ENCODE data around the gene ADAMTS20.
"Not testable (repeated sequence)": the region's sequence is repeated elsewhere in the genome, so short reads cannot be mapped to it uniquely, and the experiment has no call there.

The ADAMTS20 gene

DNA sequence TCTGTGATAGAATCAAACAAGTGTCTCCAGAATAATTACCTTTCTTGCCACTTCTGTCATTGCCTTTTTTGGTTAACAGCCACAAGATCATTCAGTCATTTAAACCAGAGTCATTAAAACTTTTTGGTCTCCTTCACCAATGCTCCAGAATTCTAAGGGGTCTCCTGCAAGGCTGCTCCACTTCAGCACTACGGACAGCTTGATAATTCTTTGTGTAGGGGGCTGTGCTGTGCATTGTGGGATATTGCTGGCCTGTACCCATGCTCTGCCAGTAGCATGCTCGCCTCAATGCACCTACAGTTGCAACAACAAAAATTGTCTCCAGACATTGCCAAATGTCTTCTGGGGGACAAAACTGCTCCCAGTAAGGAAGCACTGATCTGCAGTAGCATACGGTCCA, 7.3 kb downstream of the ADAMTS20 start:
- Mint-ChIP-seq H3K4me1 (no peaks in the 10 kb centered on the region), H3K27me3 (peaks cover 1% of the 10 kb centered on the region), H3K27ac (no peak overlapping the region), H3K36me3 (no peaks in the 10 kb centered on the region), H3K9me3 (peaks cover 2% of the 10 kb centered on the region), H3K4me3 (no peak overlapping the region)
- no peak for ATAC-seq (ENCODE audit: low read depth)
- DNase-seq (ENCODE audit: low spot score in 2 of 2): no peak

DNA sequence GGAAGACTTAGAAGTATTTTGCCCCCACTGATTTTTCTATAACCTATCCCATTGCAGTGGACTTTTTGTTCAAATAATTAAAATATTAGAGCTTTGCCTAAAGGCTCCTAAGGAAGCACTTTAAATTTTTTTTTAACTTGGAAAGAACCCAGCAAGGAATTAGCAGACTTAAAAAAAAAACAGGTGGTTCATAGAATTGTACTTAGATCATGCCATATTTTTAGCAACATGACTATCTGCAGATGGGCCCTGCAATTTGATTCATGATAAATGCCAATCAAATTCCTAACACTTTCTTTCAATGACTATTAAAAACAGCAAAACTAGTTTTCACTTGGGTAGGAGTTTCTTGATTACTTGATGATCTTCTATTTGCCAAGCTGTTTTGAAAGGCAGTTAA, 11.5 kb downstream of the ADAMTS20 start:
- Mint-ChIP-seq H3K4me1 (no peaks in the 10 kb centered on the region), H3K9me3 (peaks cover 8% of the 10 kb centered on the region), H3K27ac (no peak overlapping the region), H3K36me3 (no peaks in the 10 kb centered on the region), H3K4me3 (no peak overlapping the region), H3K27me3 (peaks cover 1% of the 10 kb centered on the region)
- ATAC-seq (ENCODE audit: low read depth) (no peak), DNase-seq (ENCODE audit: low spot score in 2 of 2) (no peak)

- H3K4me1 Mint-ChIP-seq; H3K27ac Mint-ChIP-seq; ATAC-seq (ENCODE audit: low read depth); H3K4me3 Mint-ChIP-seq; H3K36me3 Mint-ChIP-seq; H3K27me3 Mint-ChIP-seq; DNase-seq (ENCODE audit: low spot score in 2 of 2); H3K9me3 Mint-ChIP-seq: not testable (repeated sequence)
These were observed 14.3 kb downstream of the ADAMTS20 start for GRCh38 chr12:43537675-43538074.

DNA sequence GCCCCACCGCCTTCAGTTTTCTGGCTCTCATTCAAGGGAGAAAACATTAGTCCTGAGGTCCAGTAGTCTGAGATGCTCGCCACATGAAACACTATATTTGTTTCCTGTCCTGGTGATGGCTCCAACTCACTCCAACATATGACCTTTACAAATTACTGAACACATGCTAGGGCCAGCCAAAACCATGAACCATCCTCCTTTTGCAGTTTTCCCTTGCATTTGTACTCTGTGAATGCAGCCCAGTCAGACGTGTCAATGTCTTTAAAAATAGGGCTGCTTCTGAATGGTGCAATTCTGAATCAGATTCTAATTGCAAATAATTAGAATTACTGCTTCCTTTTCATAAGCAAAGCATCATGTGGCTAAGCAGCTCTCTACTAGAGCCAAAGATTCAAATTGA, 36.0 kb downstream of the ADAMTS20 start:
- DNase-seq (ENCODE audit: low spot score in 2 of 2) (no peak), ATAC-seq (ENCODE audit: low read depth) (no peak)
- no peak overlapping the region for H3K27ac Mint-ChIP-seq
- H3K4me1 Mint-ChIP-seq: no peaks in the 10 kb centered on the region
- H3K27me3 Mint-ChIP-seq: no peaks in the 10 kb centered on the region
- H3K4me3 Mint-ChIP-seq: no peak overlapping the region
- H3K9me3 Mint-ChIP-seq: peaks cover 1% of the 10 kb centered on the region
- no peaks in the 10 kb centered on the region for H3K36me3 Mint-ChIP-seq

GRCh38 chr12:43501703-43502102, 50.3 kb downstream of the ADAMTS20 start:
- DNase-seq (ENCODE audit: low spot score in 2 of 2) (no peak), ATAC-seq (ENCODE audit: low read depth) (no peak)
- Mint-ChIP-seq H3K27ac (no peak overlapping the region), H3K27me3 (no peaks in the 10 kb centered on the region), H3K9me3 (peaks cover 2% of the 10 kb centered on the region), H3K4me3 (no peak overlapping the region), H3K36me3 (no peaks in the 10 kb centered on the region), H3K4me1 (no peaks in the 10 kb centered on the region)

GRCh38 chr12:43493261-43493797, 58.7 kb downstream of the ADAMTS20 start:
- Mint-ChIP-seq H3K4me1 (no peaks in the 10 kb centered on the region), H3K27ac (no peak overlapping the region), H3K27me3 (no peaks in the 10 kb centered on the region), H3K36me3 (no peaks in the 10 kb centered on the region), H3K9me3 (no peaks in the 10 kb centered on the region), H3K4me3 (no peak overlapping the region)
- DNase-seq (ENCODE audit: low spot score in 2 of 2) (no peak), ATAC-seq (ENCODE audit: low read depth) (no peak)

DNA sequence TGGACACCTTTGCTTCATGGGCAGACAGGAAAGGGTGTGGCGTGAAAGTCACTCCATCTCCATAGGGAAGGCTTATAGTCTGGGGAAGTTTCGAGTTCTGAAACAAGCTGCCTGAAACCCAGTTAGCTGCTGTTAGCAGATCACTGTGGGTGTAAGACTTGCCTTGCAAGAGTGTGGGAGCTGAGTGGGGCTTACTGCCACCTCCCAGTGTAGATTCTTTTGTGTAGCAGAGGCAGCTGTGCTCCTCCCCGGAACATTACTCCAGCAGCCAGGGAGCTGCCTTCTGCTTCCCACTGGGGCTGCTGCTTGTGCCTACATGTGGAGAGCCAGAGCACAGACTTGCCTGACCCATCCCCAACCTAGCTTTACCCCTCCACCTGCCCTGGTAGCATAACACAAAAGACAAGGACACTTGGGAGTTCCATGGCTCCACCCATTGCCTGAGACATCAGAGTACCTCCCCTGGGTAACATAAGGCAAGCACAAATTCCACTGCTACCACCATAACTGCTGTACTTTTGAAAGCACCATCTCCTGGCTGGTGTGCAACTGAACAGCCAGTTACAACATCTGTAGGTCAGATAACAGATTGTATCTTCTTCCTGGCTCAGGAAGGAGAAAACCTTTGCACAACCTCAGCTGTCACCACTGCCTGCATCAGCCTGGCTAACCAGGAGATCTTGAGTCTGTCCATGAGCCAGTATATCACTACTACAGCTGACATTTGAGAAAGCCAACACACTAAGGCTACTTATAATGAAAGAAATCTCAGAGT, 69.5 kb downstream of the ADAMTS20 start:
- Mint-ChIP-seq H3K27me3 (no peaks in the 10 kb centered on the region), H3K27ac (no peak overlapping the region), H3K4me3 (no peak overlapping the region), H3K4me1 (peaks cover 2% of the 10 kb centered on the region), H3K9me3 (peaks cover 5% of the 10 kb centered on the region), H3K36me3 (no peaks in the 10 kb centered on the region)
- ATAC-seq (ENCODE audit: low read depth) (no peak), DNase-seq (ENCODE audit: low spot score in 2 of 2) (no peak)

- DNase-seq (ENCODE audit: low spot score in 2 of 2) (no peak), ATAC-seq (ENCODE audit: low read depth) (no peak)
- Mint-ChIP-seq H3K9me3 (peaks cover 2% of the 10 kb centered on the region), H3K36me3 (no peaks in the 10 kb centered on the region), H3K4me3 (no peak overlapping the region), H3K27ac (no peak overlapping the region), H3K4me1 (peaks cover 2% of the 10 kb centered on the region), H3K27me3 (no peaks in the 10 kb centered on the region)
These were observed 71.4 kb downstream of the ADAMTS20 start for GRCh38 chr12:43480591-43480990.

GRCh38 chr12:43462741-43463140, 89.3 kb downstream of the ADAMTS20 start:
- Mint-ChIP-seq H3K27me3 (no peaks in the 10 kb centered on the region), H3K9me3 (no peaks in the 10 kb centered on the region), H3K4me3 (no peak overlapping the region), H3K4me1 (no peaks in the 10 kb centered on the region), H3K27ac (no peak overlapping the region), H3K36me3 (no peaks in the 10 kb centered on the region)
- DNase-seq (ENCODE audit: low spot score in 2 of 2): no peak
- ATAC-seq (ENCODE audit: low read depth): no peak

DNA sequence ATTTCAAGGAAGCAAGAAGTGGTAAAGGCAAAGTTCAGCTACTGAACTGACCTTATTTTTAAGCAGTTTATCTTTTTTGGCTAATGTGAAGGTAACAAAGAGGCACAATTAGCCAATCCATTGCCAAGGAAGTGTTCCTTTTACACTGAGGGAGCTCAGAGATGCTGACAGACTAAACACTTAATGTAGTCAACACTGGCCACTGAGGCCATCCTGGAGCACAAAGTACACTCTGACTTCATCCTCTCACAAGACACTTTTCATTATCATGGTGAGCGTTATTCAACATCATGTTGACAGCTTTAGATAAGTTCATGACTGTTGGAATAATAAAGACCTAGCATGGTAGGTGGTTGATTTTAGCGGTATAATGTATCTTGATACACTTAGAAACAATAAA, 89.9 kb downstream of the ADAMTS20 start:
- DNase-seq (ENCODE audit: low spot score in 2 of 2) (no peak), ATAC-seq (ENCODE audit: low read depth) (no peak)
- Mint-ChIP-seq H3K4me3 (no peak overlapping the region), H3K9me3 (no peaks in the 10 kb centered on the region), H3K4me1 (no peaks in the 10 kb centered on the region), H3K27ac (no peak overlapping the region), H3K36me3 (no peaks in the 10 kb centered on the region), H3K27me3 (no peaks in the 10 kb centered on the region)

DNA sequence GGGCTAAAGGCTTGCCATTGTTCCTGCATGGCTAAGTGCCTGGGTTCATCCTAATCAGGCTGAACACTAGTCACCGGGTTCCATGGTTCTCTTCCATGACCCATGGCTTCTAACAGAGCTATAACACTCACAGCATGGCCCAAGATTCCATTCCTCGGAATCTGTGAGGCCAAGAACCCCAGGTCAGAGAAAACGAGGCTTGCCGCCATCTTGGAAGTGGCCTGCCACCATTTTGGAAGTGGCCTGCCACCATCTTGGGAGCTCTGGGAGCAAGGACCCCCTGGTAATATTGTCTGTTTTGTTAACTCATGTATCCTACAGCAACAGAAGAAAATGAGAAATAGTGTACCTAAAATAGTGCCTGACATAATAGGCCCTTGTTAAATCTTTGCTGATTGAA, 92.7 kb downstream of the ADAMTS20 start:
- no peak for DNase-seq (ENCODE audit: low spot score in 2 of 2)
- peaks cover 5% of the 10 kb centered on the region for H3K9me3 Mint-ChIP-seq
- H3K4me1 Mint-ChIP-seq: no peaks in the 10 kb centered on the region
- H3K27ac Mint-ChIP-seq: no peak overlapping the region
- no peak for ATAC-seq (ENCODE audit: low read depth)
- no peaks in the 10 kb centered on the region for H3K36me3 Mint-ChIP-seq
- no peak overlapping the region for H3K4me3 Mint-ChIP-seq
- no peaks in the 10 kb centered on the region for H3K27me3 Mint-ChIP-seq

- Mint-ChIP-seq H3K27me3 (no peaks in the 10 kb centered on the region), H3K4me3 (no peak overlapping the region), H3K27ac (no peak overlapping the region), H3K36me3 (no peaks in the 10 kb centered on the region), H3K4me1 (no peaks in the 10 kb centered on the region), H3K9me3 (peaks cover 5% of the 10 kb centered on the region)
- DNase-seq (ENCODE audit: low spot score in 2 of 2) (no peak), ATAC-seq (ENCODE audit: low read depth) (no peak)
These were observed 98.2 kb downstream of the ADAMTS20 start for GRCh38 chr12:43453761-43454160.

DNA sequence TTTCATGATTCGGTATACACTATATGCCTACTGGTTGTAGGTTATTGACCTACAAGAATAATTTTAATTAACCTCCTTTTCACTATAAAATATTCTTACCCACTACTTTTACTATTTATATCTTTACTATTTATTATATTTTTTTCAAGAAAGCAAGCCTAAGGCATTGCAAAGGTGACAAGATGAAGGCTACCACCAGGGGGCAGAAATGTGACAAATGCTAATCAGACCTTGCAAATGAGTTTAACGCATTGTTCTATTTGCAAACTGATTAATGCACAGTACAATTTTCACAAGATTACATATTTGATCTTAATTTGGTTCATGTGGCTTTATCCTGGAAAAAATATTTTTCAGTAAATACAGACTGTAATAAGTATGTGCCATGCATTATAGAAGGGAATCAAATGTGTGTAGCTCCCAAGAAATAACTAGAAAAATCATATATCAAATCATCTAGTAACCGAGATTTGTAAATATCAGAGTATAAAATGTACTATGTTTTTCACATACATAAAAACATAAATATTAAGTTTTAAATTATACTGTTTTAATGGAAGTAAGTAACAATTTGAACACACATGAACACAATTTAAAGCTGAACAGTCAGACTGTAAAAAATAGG, 107.0 kb downstream of the ADAMTS20 start:
- peaks cover 5% of the 10 kb centered on the region for H3K9me3 Mint-ChIP-seq
- no peak overlapping the region for H3K4me3 Mint-ChIP-seq
- no peak overlapping the region for H3K27ac Mint-ChIP-seq
- DNase-seq (ENCODE audit: low spot score in 2 of 2) (peak; percentile 16 to 33), ATAC-seq (ENCODE audit: low read depth) (no peak)
- no peaks in the 10 kb centered on the region for H3K36me3 Mint-ChIP-seq
- H3K4me1 Mint-ChIP-seq: no peaks in the 10 kb centered on the region
- H3K27me3 Mint-ChIP-seq: no peaks in the 10 kb centered on the region

DNA sequence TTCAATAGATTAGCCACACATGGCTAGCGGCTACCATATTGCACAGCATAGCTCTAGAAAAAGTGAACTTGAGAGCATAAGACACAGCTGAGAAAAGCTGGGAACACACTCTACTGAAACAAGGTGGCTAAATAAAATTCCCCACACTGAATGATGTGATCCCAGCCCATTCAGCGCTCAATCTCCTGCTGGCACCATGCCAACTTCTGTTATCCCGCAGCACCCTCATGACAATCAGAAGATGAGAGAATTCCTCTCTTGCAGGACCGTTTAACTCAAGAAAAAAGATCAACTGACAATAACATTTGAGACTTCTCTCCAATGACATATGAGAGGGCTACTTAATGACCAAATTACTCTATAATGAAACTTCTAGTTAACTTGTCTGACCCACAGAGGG, 115.4 kb downstream of the ADAMTS20 start:
- Mint-ChIP-seq H3K4me3 (no peak overlapping the region), H3K27me3 (no peaks in the 10 kb centered on the region), H3K27ac (no peak overlapping the region), H3K9me3 (no peaks in the 10 kb centered on the region), H3K36me3 (no peaks in the 10 kb centered on the region), H3K4me1 (no peaks in the 10 kb centered on the region)
- DNase-seq (ENCODE audit: low spot score in 2 of 2) (no peak), ATAC-seq (ENCODE audit: low read depth) (no peak)

DNA sequence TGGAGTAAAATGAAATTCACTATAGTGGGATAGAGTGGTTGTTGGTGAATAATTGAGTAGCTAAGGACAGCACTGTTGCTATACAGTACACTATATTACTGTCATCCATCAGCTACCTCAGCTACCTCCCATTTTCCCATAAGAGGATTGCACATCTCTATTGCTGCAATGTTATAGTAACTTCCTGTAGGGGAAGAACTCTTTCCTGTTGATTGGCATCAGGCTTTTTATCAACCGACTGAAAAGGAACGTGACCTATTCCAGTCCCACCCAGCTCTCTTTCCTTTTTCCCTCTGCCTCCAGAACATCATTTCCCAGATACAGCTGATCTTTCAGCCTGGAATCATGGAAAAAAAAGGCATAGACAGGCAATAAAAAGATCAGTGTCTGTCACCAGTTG, 117.4 kb downstream of the ADAMTS20 start:
- H3K36me3 Mint-ChIP-seq: no peaks in the 10 kb centered on the region
- no peaks in the 10 kb centered on the region for H3K27me3 Mint-ChIP-seq
- no peaks in the 10 kb centered on the region for H3K4me1 Mint-ChIP-seq
- H3K27ac Mint-ChIP-seq: no peak overlapping the region
- ATAC-seq (ENCODE audit: low read depth) (no peak), DNase-seq (ENCODE audit: low spot score in 2 of 2) (no peak)
- H3K9me3 Mint-ChIP-seq: no peaks in the 10 kb centered on the region
- H3K4me3 Mint-ChIP-seq: no peak overlapping the region
